NCI-H1436 (cell line): Measurements from ENCODE around the gene ZNF669.
A peak's percentile ranks its signal among the peaks of the same experiment; 100 is the strongest.
"Not testable (repeated sequence)": the region's sequence is repeated elsewhere in the genome, so short reads cannot be mapped to it uniquely, and the experiment has no call there.

Experiments used
- DNase-seq: peaks from one replicate; lab custom pipeline; 2025; lab: John Stamatoyannopoulos, UW

ZNF669 gene

GRCh38 chr1:247103859-247104591, at the start of gene ZNF669:
TSS of gene ZNF669 (minus strand) at chr1:247104356. CDS start at chr1:247104199, 157 bp downstream.
- DNase-seq, result peak; percentile 99

GRCh38 chr1:247147781-247148180, 43.6 kb upstream of the ZNF669 start:
- no peak for DNase-seq

DNA sequence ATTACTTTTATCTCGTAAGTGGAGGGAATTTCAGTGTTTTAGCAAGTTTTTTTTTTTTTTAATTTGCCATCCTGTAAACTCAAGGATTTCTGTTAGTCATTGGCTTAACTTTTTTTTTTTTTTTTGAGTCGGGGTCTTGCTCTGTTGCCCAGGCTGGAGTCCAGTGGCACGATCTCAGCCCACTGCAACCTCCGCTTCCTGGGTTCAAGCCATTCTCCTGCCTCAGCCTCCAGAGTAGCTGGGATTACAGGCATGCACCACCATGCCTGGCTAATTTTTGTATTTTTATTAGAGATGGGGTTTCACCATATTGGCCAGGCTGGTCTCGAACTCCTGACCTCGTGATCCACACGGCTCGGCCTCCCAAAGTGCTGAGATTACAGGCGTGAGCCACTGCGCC, 43.0 kb upstream of the ZNF669 start:
- DNase-seq, result not testable (repeated sequence)

GRCh38 chr1:247146671-247147070, 42.5 kb upstream of the ZNF669 start:
- DNase-seq, result no peak

- DNase-seq, result no peak
Observed at GRCh38 chr1:247145279-247145678, 41.1 kb upstream of the ZNF669 start.

DNA sequence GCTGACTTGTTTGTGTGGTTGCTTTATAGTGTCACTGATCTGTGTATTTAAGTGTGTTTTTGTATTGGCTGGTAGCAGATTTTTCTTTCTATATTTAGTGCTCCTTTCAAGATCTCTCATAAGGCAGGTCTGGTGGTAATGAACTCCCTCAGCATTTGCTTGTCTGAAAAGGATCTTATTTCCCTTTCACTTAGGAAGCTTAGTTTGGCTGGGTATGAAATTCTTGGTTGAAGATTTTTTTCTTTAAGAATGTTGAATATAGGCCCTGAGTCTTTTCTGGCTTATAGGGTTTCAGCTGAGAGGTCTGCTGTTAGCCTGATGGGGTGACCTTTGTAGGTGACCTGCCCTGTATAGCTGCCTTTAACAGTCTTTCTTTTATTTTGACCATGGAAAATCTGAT, 35.4 kb upstream of the ZNF669 start:
- not testable (repeated sequence) for DNase-seq

GRCh38 chr1:247131236-247131635, 27.1 kb upstream of the ZNF669 start:
- no peak for DNase-seq

- not testable (repeated sequence) for DNase-seq
Observed at GRCh38 chr1:247127519-247128282, 23.5 kb upstream of the ZNF669 start.

GRCh38 chr1:247126601-247127000, 22.4 kb upstream of the ZNF669 start:
- DNase-seq, result not testable (repeated sequence)

DNA sequence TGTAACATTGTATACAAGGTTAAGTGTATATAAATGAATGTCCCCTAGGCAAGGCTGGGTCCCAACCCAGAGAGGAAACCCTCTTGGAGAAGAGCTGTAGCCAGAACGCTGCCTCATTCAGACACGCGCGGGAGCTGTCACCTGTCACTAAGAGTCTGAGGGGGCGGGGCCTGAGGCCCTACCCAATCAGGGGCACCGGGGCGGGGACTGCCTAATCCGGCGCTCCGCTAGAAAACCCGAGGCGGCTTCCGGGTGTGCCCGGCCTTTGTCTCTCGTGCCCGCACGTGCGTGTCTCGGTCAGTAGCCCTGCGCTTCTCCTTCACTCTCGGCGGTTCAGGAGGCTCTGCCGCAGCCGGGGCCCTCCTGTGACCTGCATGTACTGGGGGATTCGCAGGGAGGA, 22.0 kb upstream of the ZNF669 start:
- not testable (repeated sequence) for DNase-seq

DNA sequence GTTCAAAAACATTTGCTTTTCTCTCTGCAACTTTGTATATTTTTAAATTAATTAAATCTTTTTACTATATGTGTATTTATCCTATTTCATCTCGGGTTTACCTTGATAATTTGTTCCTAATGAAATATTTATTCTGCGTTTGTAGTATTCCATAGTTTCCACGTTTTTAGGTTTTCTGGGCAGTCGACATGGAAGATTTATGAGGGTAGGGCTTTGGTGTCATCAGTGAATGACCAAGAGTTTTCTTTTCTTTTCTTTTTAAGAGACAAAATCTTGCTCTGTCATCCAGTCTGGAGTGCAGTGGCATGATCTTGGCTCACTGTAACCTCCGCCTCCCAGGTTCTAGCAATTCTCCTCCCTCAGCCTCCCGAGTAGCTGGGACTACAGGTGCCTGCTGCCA, 17.2 kb upstream of the ZNF669 start:
- DNase-seq, result no peak

GRCh38 chr1:247120408-247120668, 16.2 kb upstream of the ZNF669 start:
- DNase-seq, result not testable (repeated sequence)

DNA sequence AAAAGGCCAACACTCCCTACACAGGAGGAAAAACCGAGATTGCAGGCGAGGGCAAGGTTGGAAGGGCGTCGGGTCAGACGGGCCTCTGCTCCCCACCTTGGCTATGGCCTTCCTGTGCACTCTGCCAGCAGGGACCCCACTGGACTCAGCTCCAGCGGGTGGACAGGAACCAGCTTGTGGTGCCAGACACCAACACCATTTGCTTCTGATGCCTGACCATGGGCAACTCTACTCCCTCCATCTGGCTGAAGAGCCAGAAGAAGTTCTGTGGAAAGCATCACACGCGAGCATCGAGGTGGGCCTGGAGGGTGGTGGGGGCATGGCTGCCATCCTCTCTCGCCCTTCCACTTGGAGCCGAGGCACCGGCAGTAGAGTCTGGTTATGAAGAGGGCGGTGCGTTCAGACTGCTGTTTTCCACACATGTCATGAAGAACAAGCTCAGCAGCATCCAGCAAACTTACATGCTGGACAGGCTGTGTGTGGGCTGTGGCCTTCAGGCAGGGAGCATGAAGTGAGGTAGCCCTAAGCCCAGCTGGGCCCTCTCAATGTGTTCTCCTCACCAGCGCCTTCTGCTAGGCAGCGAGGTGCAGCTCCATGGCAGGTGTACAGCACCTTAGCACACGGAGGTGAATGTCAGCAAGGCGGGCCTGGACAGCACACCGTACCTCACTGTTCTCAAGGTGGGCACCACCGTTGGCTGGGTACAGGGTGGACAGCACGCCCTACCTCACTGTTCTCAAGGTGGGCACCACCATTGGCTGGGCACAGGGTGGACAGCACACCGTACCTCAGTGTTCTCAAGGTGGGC, 15.6 kb upstream of the ZNF669 start:
- DNase-seq, result no peak

- DNase-seq, result peak; percentile 31
Observed at GRCh38 chr1:247118946-247119446, 14.8 kb upstream of the ZNF669 start.

- DNase-seq, result no peak
Observed at GRCh38 chr1:247115545-247115944, 11.4 kb upstream of the ZNF669 start.

DNA sequence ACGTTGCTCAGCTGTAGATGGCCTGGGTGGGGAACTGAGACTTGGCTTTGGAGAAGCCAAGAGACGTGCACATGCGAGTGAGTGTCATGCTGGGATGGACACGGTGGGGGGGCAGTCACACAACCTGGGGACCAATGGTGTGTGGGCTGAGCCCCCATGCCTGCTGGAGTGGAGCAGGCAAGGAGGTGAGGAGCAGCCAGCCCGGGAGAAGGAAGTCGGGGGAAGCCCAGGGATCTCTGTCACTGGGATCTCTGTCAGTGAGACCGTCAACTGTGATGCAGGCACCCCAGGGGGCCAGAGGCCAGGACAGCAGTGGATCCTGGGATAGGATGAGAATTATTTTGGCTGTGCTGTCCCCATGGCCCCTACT, 11.0 kb upstream of the ZNF669 start:
- DNase-seq, result no peak

GRCh38 chr1:247114351-247115140, 10.4 kb upstream of the ZNF669 start:
- no peak for DNase-seq

GRCh38 chr1:247113733-247114271, 9.6 kb upstream of the ZNF669 start:
- DNase-seq, result no peak

GRCh38 chr1:247113094-247113497, 8.9 kb upstream of the ZNF669 start:
- no peak for DNase-seq

- no peak for DNase-seq
Observed at GRCh38 chr1:247112479-247112781, 8.3 kb upstream of the ZNF669 start.

GRCh38 chr1:247111700-247112478, 7.7 kb upstream of the ZNF669 start:
- DNase-seq, result peak; percentile 12
